Suprapubic skin (tissue), 4 donors: ENCODE results near the gene WSB1.

Source experiments
- POLR2A ChIP-seq, 2 donors: fragments of 450-650 bp; IDR thresholded peaks; one replicate each; pipeline ENCODE4 v1.6.1; 2017; ENCODE audit warnings: antibody characterized with exemption in 2 of 2, mild to moderate bottlenecking in 2 of 2, moderate library complexity in 2 of 2
- POLR2AphosphoS5 ChIP-seq, 3 donors: sonication (generic); formaldehyde crosslinking; IDR thresholded peaks; one replicate each; pipeline ENCODE4 v1.6.1; 2017; ENCODE audit warnings: antibody characterized with exemption in 3 of 3
- TF ChIP-seq, protein P1 (sequence below), 2 donors: fragments of 200-600 bp in 1 of 2; fragments of 450-650 bp in 1 of 2; sonication (generic) in 1 of 2; IDR thresholded peaks; one replicate each; pipeline ENCODE4 v1.5.1; 2016 to 2019; ENCODE audit warnings: antibody characterized with exemption in 2 of 2, mild to moderate bottlenecking in 1 of 2, moderate library complexity in 1 of 2

DNA sequence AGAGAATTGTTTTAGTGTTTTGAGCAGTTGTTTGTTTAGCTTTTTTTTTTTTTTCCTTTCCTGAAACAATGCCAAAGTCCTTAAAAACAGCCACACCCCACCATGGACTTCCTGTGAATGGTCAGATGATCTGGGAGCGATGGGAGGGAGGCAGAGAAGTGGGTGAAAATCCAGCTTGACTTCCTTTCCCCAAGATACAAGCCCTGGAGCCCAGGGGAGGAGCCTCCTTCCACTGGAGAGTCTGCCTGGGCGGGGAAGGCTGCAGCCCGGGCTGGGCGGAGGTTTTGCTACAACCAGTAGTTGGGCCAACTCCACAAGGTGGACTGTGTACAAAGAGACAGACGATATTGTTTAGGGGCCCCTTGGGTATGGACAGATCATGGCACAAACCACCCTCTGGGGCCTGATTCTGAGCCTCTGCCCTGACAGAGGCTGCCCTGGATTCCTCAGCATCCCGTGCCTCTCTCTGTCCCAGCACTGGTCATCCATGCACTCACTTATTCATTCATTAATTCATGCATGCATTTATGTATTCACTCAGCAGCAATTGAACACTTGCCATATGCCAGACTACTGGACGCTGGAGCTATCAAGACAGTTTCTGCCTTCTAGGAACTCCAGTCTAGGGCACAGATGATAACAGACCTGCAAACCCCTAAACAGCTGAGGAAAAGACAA, 29.8 kb downstream of the WSB1 start:
- TF ChIP-seq, protein P1, sequence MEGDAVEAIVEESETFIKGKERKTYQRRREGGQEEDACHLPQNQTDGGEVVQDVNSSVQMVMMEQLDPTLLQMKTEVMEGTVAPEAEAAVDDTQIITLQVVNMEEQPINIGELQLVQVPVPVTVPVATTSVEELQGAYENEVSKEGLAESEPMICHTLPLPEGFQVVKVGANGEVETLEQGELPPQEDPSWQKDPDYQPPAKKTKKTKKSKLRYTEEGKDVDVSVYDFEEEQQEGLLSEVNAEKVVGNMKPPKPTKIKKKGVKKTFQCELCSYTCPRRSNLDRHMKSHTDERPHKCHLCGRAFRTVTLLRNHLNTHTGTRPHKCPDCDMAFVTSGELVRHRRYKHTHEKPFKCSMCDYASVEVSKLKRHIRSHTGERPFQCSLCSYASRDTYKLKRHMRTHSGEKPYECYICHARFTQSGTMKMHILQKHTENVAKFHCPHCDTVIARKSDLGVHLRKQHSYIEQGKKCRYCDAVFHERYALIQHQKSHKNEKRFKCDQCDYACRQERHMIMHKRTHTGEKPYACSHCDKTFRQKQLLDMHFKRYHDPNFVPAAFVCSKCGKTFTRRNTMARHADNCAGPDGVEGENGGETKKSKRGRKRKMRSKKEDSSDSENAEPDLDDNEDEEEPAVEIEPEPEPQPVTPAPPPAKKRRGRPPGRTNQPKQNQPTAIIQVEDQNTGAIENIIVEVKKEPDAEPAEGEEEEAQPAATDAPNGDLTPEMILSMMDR (IDR thresholded peaks at IDR 0.05): no peak
- TF ChIP-seq POLR2A (IDR thresholded peaks at IDR 0.05): no peak
- TF ChIP-seq POLR2AphosphoS5 (IDR thresholded peaks at IDR 0.05): no peak
